Measurements from ENCODE around the gene TOX4. TPM values are rescaled to one million over a fixed set of nuclear protein-coding genes. Genes with fewer than 3 reads are reported as not detected.

TOX4 gene
- total RNA-seq, 2 donors from 2014 or later = 53.2 to 58.2 TPM

GRCh38 chr14:21498540-21499526 is 21.8 kb downstream of the TOX4 start:
- H3K4me3 ChIP-seq = no peak overlapping the region
- H3K4me1 ChIP-seq (replicated peaks) = peaks cover 3% of the 10 kb centered on the region
- H3K36me3 ChIP-seq = peaks cover 4 to 13% of the 10 kb centered on the region in 2 donors
- no peak overlapping the region for H3K27ac ChIP-seq
- no peak for TF ChIP-seq POLR2A (IDR thresholded peaks at IDR 0.05)
- TF ChIP-seq CTCF (IDR thresholded peaks at IDR 0.05) = peak; percentile 34 to 65 (median 60)
- TF ChIP-seq POLR2AphosphoS5 (IDR thresholded peaks at IDR 0.05) = no peak
- peak; percentile 24 for DNase-seq (ENCODE audit: low spot score)
- WGBS = 35% methylated on average over 5 of the region's 5 CpGs
- intact Hi-C loops (cut with DNase I) = loop anchor here (5.0 kb wide), 1 partner anchor 58 kb away; no protein-coding TSS in a partner anchor
- H3K9me3 ChIP-seq = no peaks in the 10 kb centered on the region
- H3K27me3 ChIP-seq (replicated peaks; ENCODE audit: insufficient read depth) = no peaks in the 10 kb centered on the region

DNA sequence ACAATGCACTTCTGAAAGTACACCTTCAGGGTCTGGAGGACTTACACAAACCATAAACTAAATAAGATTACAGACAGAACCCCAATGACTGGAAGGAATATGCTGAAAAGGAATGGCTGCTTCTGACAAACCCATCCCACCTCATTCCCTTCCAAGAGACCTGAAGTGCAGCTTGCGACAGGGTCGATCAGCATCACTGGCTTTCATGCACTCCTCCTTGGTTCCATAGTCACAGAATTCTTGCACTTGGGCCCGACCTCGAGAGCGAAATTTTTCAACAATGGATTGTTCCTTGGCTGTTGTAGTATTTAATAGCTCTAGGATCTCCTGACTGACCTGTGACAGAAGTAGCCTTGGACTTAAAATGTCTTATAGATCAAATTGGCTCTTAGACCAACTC is 24.6 kb downstream of the TOX4 start:
- 95% methylated on average over 5 of the region's 5 CpGs for WGBS
- H3K27me3 ChIP-seq (replicated peaks; ENCODE audit: insufficient read depth) = no peaks in the 10 kb centered on the region
- no peak overlapping the region for H3K27ac ChIP-seq
- TF ChIP-seq CTCF (IDR thresholded peaks at IDR 0.05) (no peak), POLR2A (IDR thresholded peaks at IDR 0.05) (no peak), POLR2AphosphoS5 (IDR thresholded peaks at IDR 0.05) (no peak)
- no peak overlapping the region for H3K4me3 ChIP-seq
- intact Hi-C loops (cut with DNase I) = no loop called here
- DNase-seq (ENCODE audit: low spot score) = no peak
- H3K4me1 ChIP-seq (replicated peaks) = peaks cover 3% of the 10 kb centered on the region
- peaks cover 4% of the 10 kb centered on the region in 2 donors for H3K36me3 ChIP-seq
- H3K9me3 ChIP-seq = no peaks in the 10 kb centered on the region

GRCh38 chr14:21503376-21503775 is 26.4 kb downstream of the TOX4 start:
- Histone ChIP-seq H3K9me3 (no peaks in the 10 kb centered on the region), H3K36me3 (peaks cover 4% of the 10 kb centered on the region in 2 donors), H3K27ac (no peak overlapping the region), H3K27me3 (replicated peaks; ENCODE audit: insufficient read depth) (no peaks in the 10 kb centered on the region), H3K4me1 (replicated peaks) (peaks cover 3% of the 10 kb centered on the region), H3K4me3 (no peak overlapping the region)
- intact Hi-C loops (cut with DNase I) = no loop called here
- TF ChIP-seq POLR2AphosphoS5 (IDR thresholded peaks at IDR 0.05) (no peak), POLR2A (IDR thresholded peaks at IDR 0.05) (no peak), CTCF (IDR thresholded peaks at IDR 0.05) (no peak)
- WGBS = 82% methylated on average over 4 of the region's 4 CpGs
- DNase-seq (ENCODE audit: low spot score) = no peak

DNA sequence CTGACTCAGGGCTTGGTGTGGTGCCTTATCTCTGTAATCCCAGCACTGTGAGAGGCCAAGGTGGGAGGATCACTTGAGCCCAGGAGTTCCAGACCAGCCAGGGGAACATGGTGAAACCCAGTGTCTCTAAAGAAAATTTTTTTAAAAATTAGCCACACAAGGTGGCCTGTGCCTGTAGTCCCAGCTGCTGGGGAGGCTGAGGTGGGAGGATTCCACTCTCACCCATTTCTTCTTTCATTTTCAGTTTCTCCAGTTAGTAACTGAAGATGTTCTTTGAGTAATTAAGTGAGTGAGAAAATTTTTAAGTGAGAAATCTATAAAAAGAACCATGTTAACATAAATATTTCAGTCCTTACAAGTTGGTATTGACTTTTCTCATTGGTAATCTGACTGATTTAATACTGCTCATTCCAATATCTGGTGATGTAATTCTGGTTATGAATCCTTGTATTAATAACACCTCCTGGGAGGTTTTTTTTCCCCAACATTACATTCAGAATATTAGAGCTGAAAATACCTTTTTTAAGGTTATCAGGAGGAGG is 28.1 kb downstream of the TOX4 start:
- Histone ChIP-seq H3K36me3 (peaks cover 4% of the 10 kb centered on the region in 2 donors), H3K27me3 (replicated peaks; ENCODE audit: insufficient read depth) (no peaks in the 10 kb centered on the region), H3K27ac (no peak overlapping the region), H3K9me3 (no peaks in the 10 kb centered on the region), H3K4me3 (no peak overlapping the region), H3K4me1 (replicated peaks) (no peaks in the 10 kb centered on the region)
- DNase-seq (ENCODE audit: low spot score) = no peak
- TF ChIP-seq POLR2AphosphoS5 (IDR thresholded peaks at IDR 0.05) (no peak), CTCF (IDR thresholded peaks at IDR 0.05) (no peak), POLR2A (IDR thresholded peaks at IDR 0.05) (no peak)
- intact Hi-C loops (cut with DNase I) = no loop called here
